Body of pancreas (tissue), 4 donors: ENCODE data around the gene XIST. TPM values are rescaled to one million over a fixed set of nuclear protein-coding genes. Genes with fewer than 3 reads are reported as not detected.

Experiments
- ATAC-seq: fragments of 150-250 bp; one replicate; pipeline ENCODE4 v1.9.1; 2016
- DNase-seq, 4 donors: peaks; one replicate each; pipeline ENCODE4 v3.0.0-alpha.2; 2019
- H3K27ac ChIP-seq, 4 donors: fragments of 200-600 bp; sonication (generic); 1 replicate in 3 of 4; 2 replicates in 1 of 4; pipeline versions ENCODE4 v1.5.1 to v1.6.1; 2016 to 2019; ENCODE audit warnings: mild to moderate bottlenecking in 1 of 4, mixed read lengths in 1 of 4, moderate library complexity in 1 of 4
- H3K27me3 ChIP-seq, 2 donors: fragments of 200-600 bp; sonication (generic); one replicate each; pipeline ENCODE4 v1.6.0; 2016; ENCODE audit warnings: mild to moderate bottlenecking in 1 of 2
- H3K36me3 ChIP-seq, 2 donors: fragments of 200-600 bp; sonication (generic); replicated peaks in 1 of 2; 2 replicates each; pipeline ENCODE4 v1.5.1; 2016; ENCODE audit warnings: low read depth in 2 of 2; ENCODE audit not compliant: insufficient read depth in 1 of 2
- H3K4me1 ChIP-seq: fragments of 200-600 bp; sonication (generic); one replicate; pipeline ENCODE4 v1.6.0; 2016
- H3K4me3 ChIP-seq, 2 donors: fragments of 200-600 bp; sonication (generic); 1 replicate in 1 of 2; 2 replicates in 1 of 2; pipeline ENCODE4 v1.5.1; 2016 to 2019
- H3K9me3 ChIP-seq, 3 donors: fragments of 200-600 bp; sonication (generic); 1 replicate in 2 of 3; 2 replicates in 1 of 3; pipeline ENCODE4 v1.5.1; 2016
- CTCF ChIP-seq, 7 experiments: fragments of 450-650 bp in 4 of 7; fragments of 200-600 bp in 3 of 7; sonication (generic) in 3 of 7; IDR thresholded peaks; one replicate each; pipeline ENCODE4 v1.5.1; 2016 to 2019; ENCODE audit warnings: antibody characterized with exemption in 7 of 7
- POLR2A ChIP-seq, 3 donors: fragments of 450-650 bp; IDR thresholded peaks; one replicate each; pipeline ENCODE4 v1.6.1; 2016; ENCODE audit warnings: antibody characterized with exemption in 3 of 3, mild to moderate bottlenecking in 2 of 3
- WGBS, 2 donors: methylation state at CpG; one replicate each; pipeline ENCODE4 v1.1.5; 2017; 5-methylcytosine and 5-hydroxymethylcytosine counted together
- intact Hi-C: fragments of 100-400 bp; cut with DNase I; formaldehyde crosslinking; loops from one replicate; pipeline ENCODE4 v1.15.1; 2023
- total RNA-seq, 2 donors: library from RNA; depleted of rRNA; stranded (reverse); fragments of >200 nt; gene quantifications; one replicate each; pipeline ENCODE4 v1.1.0, GENCODE V29; 2016

XIST gene
- total RNA-seq, 2 donors from 2014 or later = 246 to 462 TPM

DNA sequence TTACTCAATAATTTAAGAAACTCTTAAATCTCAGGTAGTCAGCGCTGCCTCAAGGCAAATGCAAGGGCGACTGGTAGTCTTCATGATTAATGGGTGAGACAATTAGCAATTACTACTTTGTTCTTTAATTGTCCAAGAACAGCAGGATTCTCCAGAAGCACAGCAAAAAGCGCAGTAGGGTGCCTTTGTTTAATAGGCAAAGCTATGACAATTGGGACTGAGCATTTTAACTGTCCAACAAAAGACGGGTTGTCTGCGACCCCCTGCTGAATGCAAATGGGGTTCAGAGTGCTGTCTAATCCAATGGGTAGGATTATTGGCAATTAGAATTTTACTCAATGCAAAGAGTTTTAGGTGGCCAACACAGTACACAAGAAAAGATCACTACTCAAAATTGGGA, 3.4 kb downstream of the XIST start:
- H3K27me3 ChIP-seq = no peaks in the 10 kb centered on the region
- ATAC-seq (no peak), DNase-seq (no peak)
- H3K36me3 ChIP-seq = no peaks in the 10 kb centered on the region
- no peak overlapping the region for H3K27ac ChIP-seq
- H3K4me3 ChIP-seq = no peak overlapping the region
- H3K4me1 ChIP-seq = no peaks in the 10 kb centered on the region
- no peak for TF ChIP-seq POLR2A (IDR thresholded peaks at IDR 0.05)
- no peak for TF ChIP-seq CTCF (IDR thresholded peaks at IDR 0.05)
- no peaks in the 10 kb centered on the region for H3K9me3 ChIP-seq
- intact Hi-C loops = no loop called here
- WGBS, 2 donors = 70 to 72% methylated on average over 5 of the region's 5 CpGs

GRCh38 chrX:73847991-73848390, 4.5 kb downstream of the XIST start:
- H3K27me3 ChIP-seq = no peaks in the 10 kb centered on the region
- H3K36me3 ChIP-seq = no peaks in the 10 kb centered on the region
- TF ChIP-seq CTCF (IDR thresholded peaks at IDR 0.05) (no peak), POLR2A (IDR thresholded peaks at IDR 0.05) (no peak)
- intact Hi-C loops = no loop called here
- no peak for DNase-seq
- no peak overlapping the region for H3K4me3 ChIP-seq
- 78 to 89% methylated on average over 1 of the region's 1 CpG for WGBS, 2 donors
- no peak for ATAC-seq
- no peaks in the 10 kb centered on the region for H3K4me1 ChIP-seq
- no peak overlapping the region for H3K27ac ChIP-seq
- no peaks in the 10 kb centered on the region for H3K9me3 ChIP-seq

- no peaks in the 10 kb centered on the region for H3K27me3 ChIP-seq
- no peaks in the 10 kb centered on the region for H3K9me3 ChIP-seq
- no peaks in the 10 kb centered on the region for H3K4me1 ChIP-seq
- ATAC-seq (no peak), DNase-seq (no peak)
- 83 to 95% methylated on average over 2 of the region's 2 CpGs for WGBS, 2 donors
- no peaks in the 10 kb centered on the region for H3K36me3 ChIP-seq
- intact Hi-C loops = no loop called here
- H3K4me3 ChIP-seq = no peak overlapping the region
- TF ChIP-seq CTCF (IDR thresholded peaks at IDR 0.05) (no peak), POLR2A (IDR thresholded peaks at IDR 0.05) (no peak)
- H3K27ac ChIP-seq = no peak overlapping the region
Observed at GRCh38 chrX:73847100-73847499, 5.4 kb downstream of the XIST start.

DNA sequence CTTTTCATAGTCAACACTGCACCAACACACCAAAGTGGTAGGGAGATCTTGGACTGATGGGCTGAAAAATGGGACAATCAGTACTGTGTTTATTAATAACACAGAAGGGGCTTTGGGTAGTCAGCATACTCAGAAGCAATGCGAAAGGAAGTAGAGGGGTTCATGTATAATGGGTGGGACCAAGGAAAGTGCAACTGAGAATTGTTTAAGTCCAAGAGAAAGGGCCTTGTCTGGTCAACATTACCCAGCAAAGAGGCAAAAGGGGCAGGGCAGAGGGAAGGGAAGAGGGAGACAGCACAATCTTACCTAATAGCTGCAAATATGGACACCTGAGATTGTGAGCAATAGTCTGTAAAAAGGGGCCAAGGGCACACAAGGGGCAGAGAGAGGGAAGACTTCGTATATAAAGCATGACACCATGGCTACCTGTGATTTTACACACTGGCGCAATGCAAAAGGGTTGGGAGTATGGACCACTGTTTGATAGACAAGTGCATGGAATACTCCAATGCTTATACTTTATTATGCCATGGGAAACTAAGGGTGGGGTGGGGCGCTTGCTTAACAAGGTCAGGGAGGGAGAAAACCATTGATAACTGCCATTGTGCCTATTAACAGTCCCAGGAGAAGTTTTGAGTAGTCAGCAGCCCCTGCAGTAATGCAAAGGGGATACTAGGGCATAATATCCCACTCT, 9.8 kb downstream of the XIST start:
- no peak for ATAC-seq
- Histone ChIP-seq H3K36me3 (no peaks in the 10 kb centered on the region), H3K4me1 (no peaks in the 10 kb centered on the region), H3K9me3 (no peaks in the 10 kb centered on the region), H3K27ac (no peak overlapping the region), H3K4me3 (no peak overlapping the region), H3K27me3 (no peaks in the 10 kb centered on the region)
- DNase-seq = no peak
- intact Hi-C loops = no loop called here
- WGBS, 2 donors = 72 to 76% methylated on average over 4 of the region's 4 CpGs
- TF ChIP-seq POLR2A (IDR thresholded peaks at IDR 0.05) (no peak), CTCF (IDR thresholded peaks at IDR 0.05) (no peak)

DNA sequence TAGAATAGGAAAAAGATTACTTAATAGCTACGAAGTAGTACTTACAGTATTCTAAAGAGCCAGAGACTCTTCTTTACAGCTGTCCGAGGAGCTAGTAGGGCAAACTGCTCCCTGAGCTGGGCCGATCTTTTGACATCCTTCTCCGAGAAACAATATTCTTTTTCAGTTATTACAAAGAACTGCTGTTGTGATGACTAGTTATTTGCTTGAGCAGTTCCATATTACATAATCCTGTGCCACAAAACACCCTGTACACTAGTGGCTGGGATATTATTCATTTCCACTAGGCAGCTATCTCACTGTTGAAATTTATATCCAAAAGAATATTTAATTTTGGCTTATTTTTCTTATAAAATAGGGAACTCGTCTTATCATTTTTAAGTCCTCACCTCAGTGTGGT, 11.2 kb downstream of the XIST start:
- ATAC-seq (no peak), DNase-seq (no peak)
- no peaks in the 10 kb centered on the region for H3K9me3 ChIP-seq
- intact Hi-C loops = no loop called here
- no peak overlapping the region for H3K27ac ChIP-seq
- H3K27me3 ChIP-seq = no peaks in the 10 kb centered on the region
- WGBS, 2 donors = 58 to 62% methylated on average over 5 of the region's 5 CpGs
- no peaks in the 10 kb centered on the region for H3K4me1 ChIP-seq
- no peaks in the 10 kb centered on the region for H3K36me3 ChIP-seq
- H3K4me3 ChIP-seq = no peak overlapping the region
- TF ChIP-seq POLR2A (IDR thresholded peaks at IDR 0.05) (no peak), CTCF (IDR thresholded peaks at IDR 0.05) (no peak)
